ENCODE data around the gene LGI4.

GRCh38 chr19:35141837-35142605 is 7.2 kb upstream of the LGI4 start:
- no peak for TF ChIP-seq CTCF (IDR thresholded peaks at IDR 0.05)
- TF ChIP-seq POLR2AphosphoS5 (IDR thresholded peaks at IDR 0.05) = no peak
- TF ChIP-seq POLR2A (IDR thresholded peaks at IDR 0.05) = no peak
- TF ChIP-seq EP300 (IDR thresholded peaks at IDR 0.05) = no peak
